Stimulated activated CD4-positive, alpha-beta T cell treated with anti-CD3 and anti-CD28 coated beads, Interleukin-1b, Interleukin-23, amount 100 ng/mL, for 48 hours (primary cell): ENCODE measurements around the gene DPH6.

Experiments
- DNase-seq: peaks from one replicate; pipeline ENCODE4 v3.0.0-alpha.2; 2020

The DPH6 gene

GRCh38 chr15:35325374-35325941, 220.5 kb downstream of the DPH6 start:
- no peak for DNase-seq

- no peak for DNase-seq
Observed at GRCh38 chr15:35323141-35323540, 222.8 kb downstream of the DPH6 start.

GRCh38 chr15:35321926-35322325, 224.0 kb downstream of the DPH6 start:
- no peak for DNase-seq

DNA sequence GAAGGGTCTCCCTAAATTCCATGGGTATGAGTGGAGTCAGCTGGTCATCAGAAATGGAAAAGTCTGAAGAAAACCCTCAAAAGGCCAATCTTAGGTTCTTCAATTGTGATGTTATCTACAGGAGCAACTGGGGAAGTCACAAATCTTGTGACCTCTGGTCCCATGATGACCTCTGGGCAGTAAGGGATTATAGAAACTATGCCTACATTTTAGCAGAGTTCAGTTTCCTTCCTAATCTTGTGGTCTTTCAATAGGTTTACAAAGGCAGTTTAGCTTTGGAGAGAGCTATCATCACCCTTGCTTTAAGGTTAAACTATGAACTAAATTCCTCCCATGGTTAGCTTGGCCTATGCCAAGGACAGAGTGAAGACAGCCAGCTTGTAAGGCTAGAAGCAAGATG, 225.1 kb downstream of the DPH6 start:
- DNase-seq, result no peak
